Skeletal muscle satellite cell (primary cell): ENCODE results near the gene KIAA1958.
A peak's percentile ranks its signal among the peaks of the same experiment; 100 is the strongest.
"Not testable (repeated sequence)": the region's sequence is repeated elsewhere in the genome, so short reads cannot be mapped to it uniquely, and the experiment has no call there.

Source experiments
- H3K27me3 ChIP-seq: 2 replicates; pipeline ENCODE4 v1.7.0; 2013; ENCODE audit warnings: low read length; ENCODE audit not compliant: control insufficient read depth, insufficient read depth
- H3K36me3 ChIP-seq: 2 replicates; pipeline ENCODE4 v1.7.0; 2013; ENCODE audit warnings: mild to moderate bottlenecking, control low read depth, low read length; ENCODE audit not compliant: insufficient read depth
- H3K4me1 ChIP-seq: 2 replicates; pipeline ENCODE4 v1.7.0; 2013; ENCODE audit warnings: low read length; ENCODE audit not compliant: control insufficient read depth, insufficient read depth
- H3K4me2 ChIP-seq: 2 replicates; pipeline ENCODE4 v1.7.0; 2013; ENCODE audit warnings: mild to moderate bottlenecking, low read length
- H3K4me3 ChIP-seq: 2 replicates; pipeline ENCODE4 v1.7.0; 2013; ENCODE audit warnings: low read length
- H3K9ac ChIP-seq: 2 replicates; pipeline ENCODE4 v1.7.0; 2013; ENCODE audit warnings: mild to moderate bottlenecking, low read depth, low read length, moderate library complexity
- H3K9me3 ChIP-seq: replicated peaks from 2 replicates; pipeline ENCODE4 v1.7.0; 2013; ENCODE audit warnings: mild to moderate bottlenecking, control low read depth, low read length

KIAA1958 gene

DNA sequence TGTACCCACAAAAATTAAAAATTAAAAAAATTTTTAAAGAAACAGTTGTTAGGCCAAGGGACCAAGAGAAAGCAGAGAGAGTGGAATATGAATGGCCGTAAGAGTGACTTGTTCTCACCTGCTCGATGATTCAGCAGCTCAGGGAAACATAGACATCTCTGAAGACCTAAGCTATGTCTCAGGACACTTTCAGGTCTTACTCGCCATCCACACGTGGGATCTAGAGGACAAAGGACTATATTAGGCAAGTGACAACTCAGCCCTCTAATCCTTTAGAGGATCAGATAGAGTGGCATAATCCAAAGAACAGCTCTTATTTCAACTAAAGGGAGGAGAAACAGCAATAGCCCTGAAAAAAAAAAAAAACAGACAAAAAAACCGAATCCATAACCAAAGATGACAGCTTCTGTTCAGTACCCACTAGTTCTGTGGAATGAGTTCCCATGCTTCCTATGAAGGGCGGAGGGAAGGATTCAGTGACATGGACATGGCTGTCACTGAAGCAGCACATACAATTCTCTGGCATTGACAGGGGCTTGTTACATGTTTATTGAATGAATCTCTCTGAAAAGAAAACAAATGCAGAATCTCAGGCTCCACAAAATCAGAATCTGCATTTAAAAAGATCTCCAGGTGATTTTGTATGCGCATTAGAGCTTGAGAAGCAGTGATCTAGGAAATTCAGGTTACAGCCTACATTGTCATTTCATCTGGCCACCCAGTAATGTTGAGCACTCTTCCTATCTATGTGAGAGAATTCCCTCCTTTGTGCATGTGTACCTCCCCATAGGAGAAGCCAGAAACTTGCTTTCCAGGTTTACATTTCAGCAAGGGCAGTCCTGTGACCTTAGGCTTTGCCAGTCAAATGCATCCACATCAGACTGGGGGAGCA, 96.0 kb downstream of the KIAA1958 start:
- Histone ChIP-seq H3K9me3 (no peaks in the 10 kb centered on the region), H3K4me2 (no peak overlapping the region), H3K27me3 (no peaks in the 10 kb centered on the region), H3K36me3 (no peaks in the 10 kb centered on the region), H3K4me1 (no peaks in the 10 kb centered on the region), H3K9ac (no peak overlapping the region), H3K4me3 (no peak overlapping the region)

DNA sequence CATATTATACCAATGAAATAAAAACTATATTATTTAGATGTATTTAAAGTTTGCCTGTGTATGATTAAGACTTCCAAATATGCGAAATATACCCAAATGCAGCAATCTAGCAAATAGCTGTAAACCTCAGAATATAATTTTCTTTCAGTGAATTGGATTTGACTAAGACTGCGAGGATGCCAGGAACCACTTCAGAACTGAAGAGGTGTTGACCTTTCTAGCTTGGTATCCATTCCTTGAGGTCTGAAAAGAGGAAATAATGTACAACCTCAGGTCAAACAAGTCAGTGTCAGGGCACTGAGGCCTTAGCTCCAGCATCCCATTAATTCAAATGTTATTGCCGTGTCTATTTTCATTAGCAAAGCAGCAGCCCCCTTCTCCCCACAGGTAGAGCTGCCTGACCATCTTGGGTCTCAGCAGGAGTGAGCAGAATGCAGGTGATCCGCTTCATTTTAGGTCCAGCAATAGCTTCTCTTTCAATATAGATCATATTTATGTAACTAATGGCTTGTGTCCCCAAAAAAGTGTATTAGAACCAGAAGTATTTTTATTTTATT, 100.0 kb downstream of the KIAA1958 start:
- no peaks in the 10 kb centered on the region for H3K36me3 ChIP-seq
- H3K4me1 ChIP-seq = no peaks in the 10 kb centered on the region
- H3K27me3 ChIP-seq = no peaks in the 10 kb centered on the region
- H3K4me2 ChIP-seq = no peak overlapping the region
- no peak overlapping the region for H3K4me3 ChIP-seq
- no peaks in the 10 kb centered on the region for H3K9me3 ChIP-seq
- H3K9ac ChIP-seq = no peak overlapping the region

DNA sequence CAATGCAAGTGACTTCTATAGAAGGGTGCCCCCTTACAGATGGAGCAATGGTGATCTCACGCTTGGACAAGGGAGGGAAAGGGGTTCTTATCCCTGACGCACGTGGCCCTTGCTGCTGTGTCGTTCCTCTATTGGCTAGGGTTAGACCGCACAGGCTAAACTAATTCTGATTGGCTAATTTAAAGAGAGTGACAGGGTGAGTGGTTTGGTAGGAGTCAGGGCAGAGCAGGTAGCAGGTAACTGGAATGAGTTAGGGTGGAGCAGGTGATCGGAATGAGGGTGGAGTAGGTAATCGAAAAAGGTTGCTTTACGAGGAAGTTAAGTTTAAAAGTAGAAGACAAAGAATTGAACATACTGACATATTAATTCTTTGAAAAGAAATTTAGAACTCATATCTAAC, 105.2 kb downstream of the KIAA1958 start:
- not testable (repeated sequence) for H3K4me2 ChIP-seq, H3K27me3 ChIP-seq, H3K9me3 ChIP-seq, H3K4me1 ChIP-seq, H3K9ac ChIP-seq, H3K36me3 ChIP-seq, H3K4me3 ChIP-seq

DNA sequence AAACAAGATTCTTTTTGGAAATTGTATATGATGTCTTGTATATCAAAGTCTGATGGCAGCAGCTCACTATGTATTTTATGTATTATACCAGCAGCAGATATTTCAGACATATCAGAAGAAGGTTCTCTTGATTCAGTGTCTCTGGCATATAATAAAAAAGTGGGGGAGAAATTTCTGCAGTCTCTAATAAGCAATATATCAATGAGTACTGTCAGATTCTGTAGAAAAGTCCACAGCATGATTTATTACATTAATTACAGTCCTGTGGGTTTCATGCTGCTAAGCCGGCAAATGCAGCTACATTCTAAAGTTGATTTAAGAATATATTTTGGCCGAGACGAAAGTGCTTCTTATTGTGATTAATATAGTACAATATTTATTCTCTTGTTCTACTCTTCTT, 113.1 kb downstream of the KIAA1958 start:
- no peak overlapping the region for H3K9ac ChIP-seq
- no peaks in the 10 kb centered on the region for H3K36me3 ChIP-seq
- H3K27me3 ChIP-seq = no peaks in the 10 kb centered on the region
- H3K4me2 ChIP-seq = no peak overlapping the region
- no peaks in the 10 kb centered on the region for H3K9me3 ChIP-seq
- H3K4me3 ChIP-seq = no peak overlapping the region
- H3K4me1 ChIP-seq = peaks cover 10% of the 10 kb centered on the region

DNA sequence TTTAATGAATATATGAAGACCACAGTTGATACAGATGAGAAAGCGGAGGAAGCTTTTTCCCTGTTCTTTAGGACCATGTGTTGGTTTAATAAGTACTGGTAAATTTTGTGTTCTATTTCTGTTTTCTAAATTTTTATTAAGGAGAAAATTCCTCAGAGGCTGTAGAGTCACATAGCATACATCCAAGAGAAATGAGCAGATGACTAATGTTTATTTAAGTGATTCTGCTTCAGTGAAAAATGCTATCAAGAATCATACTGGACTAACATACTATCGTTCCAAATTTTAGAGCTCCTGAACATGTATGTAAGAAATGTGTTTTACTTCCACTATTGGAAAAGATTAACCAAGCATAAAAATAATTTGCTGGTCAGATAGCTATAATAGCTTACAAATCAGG, 115.0 kb downstream of the KIAA1958 start:
- Histone ChIP-seq H3K9me3 (no peaks in the 10 kb centered on the region), H3K4me2 (peak overlapping the region; percentile 24), H3K4me3 (no peak overlapping the region), H3K36me3 (no peaks in the 10 kb centered on the region), H3K9ac (no peak overlapping the region), H3K27me3 (no peaks in the 10 kb centered on the region), H3K4me1 (peaks cover 10% of the 10 kb centered on the region)

DNA sequence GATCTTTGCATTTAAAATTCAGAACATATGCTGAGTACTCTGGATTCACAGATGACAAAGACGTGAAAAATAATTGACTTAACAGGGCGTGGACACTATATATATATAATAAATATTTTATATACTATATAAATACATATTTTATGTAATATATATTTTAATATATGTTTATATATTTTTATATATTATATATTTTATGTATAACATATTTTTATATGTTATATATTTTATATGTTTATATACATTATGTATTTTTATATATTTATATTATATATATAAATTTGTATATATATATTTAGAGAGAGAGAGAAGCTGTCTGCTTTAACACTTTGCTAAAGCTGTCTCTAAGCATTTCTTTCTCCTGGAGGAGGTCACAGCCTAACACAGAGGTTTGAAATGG, 118.2 kb downstream of the KIAA1958 start:
- Histone ChIP-seq H3K9ac (no peak overlapping the region), H3K27me3 (no peaks in the 10 kb centered on the region), H3K4me1 (peaks cover 10% of the 10 kb centered on the region), H3K36me3 (no peaks in the 10 kb centered on the region), H3K4me2 (no peak overlapping the region), H3K4me3 (no peak overlapping the region), H3K9me3 (no peaks in the 10 kb centered on the region)

DNA sequence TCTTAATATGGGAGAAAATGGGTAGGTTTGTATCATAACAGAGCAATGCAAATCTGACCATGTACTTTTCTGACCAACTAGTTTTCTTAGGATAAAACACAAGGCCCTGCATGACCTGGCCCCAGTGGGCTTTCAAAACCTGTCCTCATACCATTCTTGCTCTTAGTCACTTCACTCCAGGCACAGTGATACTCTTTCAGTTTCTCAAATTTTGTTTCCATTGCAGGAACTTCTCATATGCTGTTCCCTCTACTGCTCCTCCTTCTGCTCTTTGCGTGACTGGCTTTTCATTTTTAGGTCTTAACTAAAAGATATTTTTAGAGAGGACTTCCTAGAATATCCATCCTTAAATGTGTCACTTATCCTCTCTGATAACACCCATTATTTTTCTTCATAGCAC, 118.9 kb downstream of the KIAA1958 start:
- H3K9me3 ChIP-seq = no peaks in the 10 kb centered on the region
- H3K9ac ChIP-seq = no peak overlapping the region
- H3K27me3 ChIP-seq = no peaks in the 10 kb centered on the region
- H3K36me3 ChIP-seq = no peaks in the 10 kb centered on the region
- peaks cover 10% of the 10 kb centered on the region for H3K4me1 ChIP-seq
- H3K4me2 ChIP-seq = no peak overlapping the region
- H3K4me3 ChIP-seq = no peak overlapping the region

DNA sequence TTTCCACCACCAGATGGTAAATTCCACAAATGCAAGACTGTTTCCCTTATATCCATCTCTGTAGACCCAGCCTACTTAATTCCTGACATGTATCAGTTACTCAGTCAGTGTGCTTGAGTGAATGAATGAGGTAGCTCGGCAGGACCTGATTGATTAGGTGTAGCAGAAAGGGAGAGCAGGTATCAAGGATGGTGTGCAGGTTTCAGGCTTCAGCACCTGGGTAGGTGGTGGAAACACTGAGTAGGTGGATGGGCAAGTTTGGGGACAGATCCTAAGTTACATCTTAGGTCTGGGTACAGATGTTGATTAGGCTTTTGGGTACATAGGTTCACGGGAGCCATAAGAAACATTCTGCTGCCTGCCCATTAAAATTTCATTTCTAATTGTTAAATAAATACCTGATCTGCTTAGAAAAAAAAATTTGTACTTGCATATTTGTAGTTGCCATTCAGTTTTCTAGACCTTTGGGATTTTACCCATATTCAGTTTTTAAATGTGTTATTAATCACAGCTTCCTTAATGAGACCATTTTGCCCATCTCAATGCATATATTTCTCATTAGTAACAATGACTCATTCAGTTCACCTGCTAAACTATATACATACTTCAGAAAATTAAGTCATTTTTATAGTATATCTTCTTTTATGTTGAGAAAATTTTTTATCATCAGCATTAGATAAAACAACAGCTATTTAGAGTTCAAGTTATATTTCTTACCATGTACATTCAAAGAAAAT, 119.5 kb downstream of the KIAA1958 start:
- Histone ChIP-seq H3K4me2 (no peak overlapping the region), H3K36me3 (no peaks in the 10 kb centered on the region), H3K4me3 (no peak overlapping the region), H3K9me3 (no peaks in the 10 kb centered on the region), H3K27me3 (no peaks in the 10 kb centered on the region), H3K4me1 (peaks cover 9% of the 10 kb centered on the region), H3K9ac (no peak overlapping the region)

DNA sequence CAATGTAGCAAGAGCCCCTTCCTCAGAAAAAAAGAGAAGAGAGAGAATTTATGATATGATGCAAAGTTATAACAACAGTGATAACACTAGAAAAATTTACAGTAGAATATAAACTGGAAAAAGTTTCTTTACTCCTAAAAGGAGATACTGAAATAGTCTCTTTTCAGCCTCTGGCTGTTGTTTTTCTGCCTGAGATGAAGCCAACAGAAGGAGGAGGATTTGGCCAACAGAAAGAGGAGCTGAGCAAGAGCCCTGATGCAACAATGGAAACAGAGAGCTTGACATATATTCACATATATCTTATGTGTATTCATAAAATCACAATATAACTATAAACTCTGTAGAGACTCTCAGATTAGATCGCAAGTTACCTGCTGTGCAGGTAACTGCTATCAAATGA, 122.2 kb downstream of the KIAA1958 start:
- Histone ChIP-seq H3K9me3 (no peaks in the 10 kb centered on the region), H3K4me1 (no peaks in the 10 kb centered on the region), H3K9ac (no peak overlapping the region), H3K4me3 (no peak overlapping the region), H3K36me3 (no peaks in the 10 kb centered on the region), H3K4me2 (no peak overlapping the region), H3K27me3 (no peaks in the 10 kb centered on the region)

DNA sequence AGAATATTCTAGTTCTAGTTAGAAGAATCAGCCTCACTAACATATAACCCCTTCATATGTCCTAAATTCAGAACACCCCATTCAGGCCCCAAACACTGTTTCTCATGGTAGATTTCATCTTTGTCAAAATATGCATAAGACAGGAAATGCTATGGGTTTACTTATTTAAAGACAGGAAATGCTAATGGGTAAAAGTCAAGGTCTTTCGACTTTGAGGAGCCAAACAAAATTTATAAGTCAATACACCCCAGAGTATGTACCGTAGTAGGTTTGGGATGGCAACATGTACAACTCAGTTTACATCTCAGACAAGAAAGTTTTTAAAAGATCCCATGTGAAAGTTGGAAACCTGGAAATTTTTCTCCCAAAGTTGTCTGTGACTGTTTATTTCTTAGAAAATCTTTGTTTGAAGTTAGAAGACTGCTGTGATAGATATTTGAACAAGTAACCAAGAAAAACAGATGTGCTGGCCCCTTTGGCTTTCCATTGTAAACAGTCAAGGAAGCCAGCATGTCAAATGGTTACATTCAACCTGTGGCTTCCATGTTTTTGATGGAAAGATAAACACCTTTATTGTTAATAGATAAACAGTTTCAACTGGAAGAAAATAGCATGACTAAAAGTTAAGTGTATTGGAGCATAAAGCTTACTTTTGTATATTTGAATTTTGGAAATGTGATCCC, 129.1 kb downstream of the KIAA1958 start:
- Histone ChIP-seq H3K4me1 (no peaks in the 10 kb centered on the region), H3K4me3 (no peak overlapping the region), H3K27me3 (no peaks in the 10 kb centered on the region), H3K9me3 (no peaks in the 10 kb centered on the region), H3K9ac (no peak overlapping the region), H3K36me3 (no peaks in the 10 kb centered on the region), H3K4me2 (no peak overlapping the region)

DNA sequence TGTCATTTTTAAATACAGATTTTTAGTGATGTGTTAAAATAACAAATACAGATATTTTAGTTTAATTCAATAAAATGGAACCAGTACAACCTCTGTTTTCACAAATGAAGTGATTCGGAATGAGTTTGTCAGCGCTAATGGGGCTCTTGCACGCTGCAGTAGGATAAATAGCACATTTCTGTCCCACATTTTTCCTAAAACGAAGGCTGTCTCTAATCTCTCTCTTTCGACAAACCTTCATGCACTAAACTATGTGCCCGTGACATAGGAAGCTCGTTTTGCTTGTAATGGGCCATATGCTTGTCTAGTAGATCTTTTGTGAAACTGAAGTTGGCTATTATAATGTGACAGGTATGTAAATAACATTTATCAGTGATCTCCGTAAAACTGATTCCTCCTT, 130.7 kb downstream of the KIAA1958 start:
- Histone ChIP-seq H3K4me3 (no peak overlapping the region), H3K4me2 (no peak overlapping the region), H3K4me1 (no peaks in the 10 kb centered on the region), H3K9ac (no peak overlapping the region), H3K36me3 (no peaks in the 10 kb centered on the region), H3K27me3 (no peaks in the 10 kb centered on the region), H3K9me3 (no peaks in the 10 kb centered on the region)
